ENCODE measurements around the gene DYNC1I1. TPM values are rescaled to one million over a fixed set of nuclear protein-coding genes. Genes with fewer than 3 reads are reported as not detected.

DYNC1I1 gene
- total and polyA plus RNA-seq, 2 of the 13 experiments (the other 11 are each of a cell fraction or from before 2014, with no cell fraction given): not detected

GRCh38 chr7:95847061-95847460, 74.7 kb downstream of the DYNC1I1 start (continued):
- no peak for TF ChIP-seq ZNF207 (IDR thresholded peaks at IDR 0.05; ENCODE audit: borderline replicate concordance)
- TF ChIP-seq GATAD2A (CRISPR knock-in tag; IDR thresholded peaks at IDR 0.05): no peak
- no peak for TF ChIP-seq ZNF362 (CRISPR knock-in tag; IDR thresholded peaks at IDR 0.05; ENCODE audit: borderline replicate concordance)

DNA sequence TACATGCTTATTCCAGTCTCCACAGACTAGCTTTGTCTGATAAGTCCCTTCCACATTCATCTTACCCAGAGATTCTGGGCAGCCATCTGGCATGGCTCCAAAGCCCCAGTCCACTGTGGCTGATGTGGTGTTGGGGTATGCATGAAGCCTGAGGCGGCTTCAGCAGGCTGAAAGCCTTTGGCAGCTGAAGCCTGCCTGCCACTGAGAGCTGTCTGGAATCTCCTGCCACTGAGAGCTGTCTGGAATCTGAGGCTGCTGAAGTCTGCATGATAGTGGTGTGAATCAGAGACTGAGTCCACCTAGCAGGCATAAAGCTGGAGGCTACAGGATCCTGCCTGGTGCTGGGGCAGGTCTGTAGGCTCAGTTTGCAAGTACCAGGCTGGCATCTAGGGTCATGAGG, 87.1 kb downstream of the DYNC1I1 start:
- in situ Hi-C loops (cut with HindIII; ENCODE audit: extremely low pct_ligation_motif_present, low pct_unique_long_range_greater_than_20kb) (loop anchor here (25.0 kb wide), 1 partner anchor 322 kb away; no protein-coding TSS in a partner anchor), intact Hi-C loops (cut with micrococcal nuclease; ENCODE audit: unreplicated experiment) (no loop called here)
- H3K4me2 ChIP-seq (ENCODE audit: low read depth, low read length): no peak overlapping the region
- no peaks in the 10 kb centered on the region for H3K4me1 ChIP-seq (ENCODE audit: insufficient read depth, low read length)
- WGBS (ENCODE audit: low lambda C conversion rate): 0% methylated on average over 1 of the region's 1 CpG
- TF ChIP-seq ZSCAN31 (CRISPR knock-in tag; IDR thresholded peaks at IDR 0.05; ENCODE audit: low read depth): no peak
- TF ChIP-seq ZNF451 (CRISPR knock-in tag; IDR thresholded peaks at IDR 0.05): no peak
- TF ChIP-seq, protein P1, sequence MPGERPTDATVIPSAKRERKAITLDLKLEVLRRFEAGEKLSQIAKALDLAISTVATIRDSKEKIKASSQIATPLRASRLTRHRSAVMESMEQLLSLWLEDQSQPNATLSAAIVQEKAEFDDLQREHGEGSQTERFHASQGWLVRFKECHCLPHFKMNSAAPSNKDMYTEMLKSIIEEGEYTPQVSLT (CRISPR knock-in tag; IDR thresholded peaks at IDR 0.05; ENCODE audit: borderline replicate concordance, low read depth): no peak
- TF ChIP-seq, protein P2, sequence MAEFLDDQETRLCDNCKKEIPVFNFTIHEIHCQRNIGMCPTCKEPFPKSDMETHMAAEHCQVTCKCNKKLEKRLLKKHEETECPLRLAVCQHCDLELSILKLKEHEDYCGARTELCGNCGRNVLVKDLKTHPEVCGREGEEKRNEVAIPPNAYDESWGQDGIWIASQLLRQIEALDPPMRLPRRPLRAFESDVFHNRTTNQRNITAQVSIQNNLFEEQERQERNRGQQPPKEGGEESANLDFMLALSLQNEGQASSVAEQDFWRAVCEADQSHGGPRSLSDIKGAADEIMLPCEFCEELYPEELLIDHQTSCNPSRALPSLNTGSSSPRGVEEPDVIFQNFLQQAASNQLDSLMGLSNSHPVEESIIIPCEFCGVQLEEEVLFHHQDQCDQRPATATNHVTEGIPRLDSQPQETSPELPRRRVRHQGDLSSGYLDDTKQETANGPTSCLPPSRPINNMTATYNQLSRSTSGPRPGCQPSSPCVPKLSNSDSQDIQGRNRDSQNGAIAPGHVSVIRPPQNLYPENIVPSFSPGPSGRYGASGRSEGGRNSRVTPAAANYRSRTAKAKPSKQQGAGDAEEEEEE (CRISPR knock-in tag; IDR thresholded peaks at IDR 0.05; ENCODE audit: borderline replicate concordance): no peak
- no peak for TF ChIP-seq ZBTB8A (CRISPR knock-in tag; IDR thresholded peaks at IDR 0.05; ENCODE audit: borderline replicate concordance, low read depth)
- TF ChIP-seq KLF13 (CRISPR knock-in tag; IDR thresholded peaks at IDR 0.05): no peak
- H4K20me1 ChIP-seq (ENCODE audit: insufficient read depth, low read length): no peaks in the 10 kb centered on the region
- DNase-seq (ENCODE audit: low spot score) (no peak), FAIRE-seq (no peak), ATAC-seq (no peak)
- no peak overlapping the region for H3K27ac ChIP-seq (ENCODE audit: extremely low read length, insufficient read depth, low read length)
- no peak overlapping the region for H3K9ac ChIP-seq (ENCODE audit: insufficient read depth, low read depth, low read length)
- no peak overlapping the region for H2AFZ ChIP-seq (ENCODE audit: low read length)
- H3K4me3 ChIP-seq (replicated peaks in 1 of 3; ENCODE audit: insufficient read depth in 1 of 3, low read depth in 2 of 3, low read length in 3 of 3): no peak overlapping the region
- no peaks in the 10 kb centered on the region for H3K36me3 ChIP-seq (replicated peaks in 1 of 2; ENCODE audit: control insufficient read depth in 1 of 2, insufficient read depth in 2 of 2, low read length in 2 of 2)
- BruUV-seq (replicated peaks): no TSS peak
- no peaks in the 10 kb centered on the region for H3K79me2 ChIP-seq (ENCODE audit: insufficient read depth, low read length)
- POLR2A ChIA-PET: no interaction called here
- no peaks in the 10 kb centered on the region for H3K9me3 ChIP-seq (ENCODE audit: low read length)
- CTCF ChIA-PET (ENCODE audit: low intra/inter-chr PET ratio, low total read pairs): no interaction called here
- H3K27me3 ChIP-seq (ENCODE audit: control insufficient read depth in 1 of 2, insufficient read depth in 2 of 2, low read length in 2 of 2): no peaks in the 10 kb centered on the region

All from HepG2 (cell line).